ENCODE data around the gene ANGPTL4. TPM values are rescaled to one million over a fixed set of nuclear protein-coding genes. Genes with fewer than 3 reads are reported as not detected.

The ANGPTL4 gene
- total RNA-seq, 2 experiments from 2014 or later, result not detected

- Histone ChIP-seq H3K9me3 (ENCODE audit: control insufficient read depth in 1 of 2, insufficient read depth in 1 of 2, low read length in 2 of 2) (no peaks in the 10 kb centered on the region), H3K36me3 (ENCODE audit: insufficient read depth, low read length) (peaks cover 19% of the 10 kb centered on the region), H3K27ac (ENCODE audit: low read depth in 1 of 2, low read length in 2 of 2) (peak within 1 kb of the TSS; percentile 85 to 96), H3K27me3 (ENCODE audit: control insufficient read depth in 1 of 2, insufficient read depth in 2 of 2, low read length in 2 of 2) (no peaks in the 10 kb centered on the region), H3K4me3 (ENCODE audit: low read length) (peak within 1 kb of the TSS; percentile 100), H3K4me1 (ENCODE audit: insufficient read depth, low read length) (peaks cover 33% of the 10 kb centered on the region)
- intact Hi-C loops (cut with DNase I, micrococcal nuclease), result loop anchor here (1.0 to 10.0 kb wide), 4 partner anchors 13 to 397 kb away; partner anchors contain the start of genes RAB11B (in 2 of the 2), CD320 (in 1 of the 2), CTXN1 (in 1 of the 2) and ELAVL1 (in 1 of the 2)
- ChIA-PET CTCF (interaction anchor here (0.6 to 1.4 kb wide), 3 partner anchors 378 to 393 kb away, joined by 3 to 6 read pairs (median 3); partner anchors contain the start of gene TIMM44), POLR2A (interaction anchor here (0.7 to 1.9 kb wide), 13 partner anchors 9 to 691 kb away, joined by 3 to 8 read pairs (median 4); partner anchors contain the start of genes HNRNPM, KANK3, PET100 and RAB11B)
- Mint-ChIP-seq H3K9me3 (no peaks in the 10 kb centered on the region), H3K4me3 (peak within 1 kb of the TSS; percentile 96), H3K36me3 (ENCODE audit: low read depth) (peaks cover 47% of the 10 kb centered on the region), H3K27me3 (no peaks in the 10 kb centered on the region), H3K27ac (peak within 1 kb of the TSS; percentile 97), H3K4me1 (ENCODE audit: low read depth) (peaks cover 41% of the 10 kb centered on the region)
- ATAC-seq (ENCODE audit: poor library complexity) (peak; percentile 94), DNase-seq (peak; percentile 95 to 99 (median 98))
- TF ChIP-seq CTCF (IDR thresholded peaks at IDR 0.05), result peak; percentile 16
These were observed 42.6 kb upstream of the ANGPTL4 start, which contains the start of the genes NDUFA7 and RPS28 for GRCh38 chr19:8321067-8321985. NDUFA7 (minus strand) TSS chr19:8321375; CDS start chr19:8321358, 17 bp downstream. RPS28 (plus strand) TSS chr19:8321496; CDS start chr19:8321531, 35 bp downstream.

GRCh38 chr19:8321986-8322637 is 41.8 kb upstream of the ANGPTL4 start:
- Histone ChIP-seq H3K27ac (ENCODE audit: low read depth in 1 of 2, low read length in 2 of 2) (peak overlapping the region; percentile 85 to 96), H3K36me3 (ENCODE audit: insufficient read depth, low read length) (peaks cover 19% of the 10 kb centered on the region), H3K4me3 (ENCODE audit: low read length) (peak overlapping the region; percentile 100), H3K4me1 (ENCODE audit: insufficient read depth, low read length) (peaks cover 33% of the 10 kb centered on the region), H3K9me3 (ENCODE audit: control insufficient read depth in 1 of 2, insufficient read depth in 1 of 2, low read length in 2 of 2) (no peaks in the 10 kb centered on the region), H3K27me3 (ENCODE audit: control insufficient read depth in 1 of 2, insufficient read depth in 2 of 2, low read length in 2 of 2) (no peaks in the 10 kb centered on the region)
- H3K27ac Mint-ChIP-seq, result peak overlapping the region; percentile 97
- DNase-seq (peak in 1 of 14 experiments; percentile 27), ATAC-seq (ENCODE audit: poor library complexity) (no peak)
- CTCF ChIA-PET, result interaction anchor here (0.6 to 1.2 kb wide), 3 partner anchors 91 to 394 kb away, joined by 3 to 6 read pairs (median 3); partner anchors contain the start of genes MARCHF2 and TIMM44
- H3K4me1 Mint-ChIP-seq (ENCODE audit: low read depth), result peaks cover 41% of the 10 kb centered on the region
- H3K9me3 Mint-ChIP-seq, result no peaks in the 10 kb centered on the region
- no peaks in the 10 kb centered on the region for H3K27me3 Mint-ChIP-seq
- TF ChIP-seq CTCF (IDR thresholded peaks at IDR 0.05), result no peak
- intact Hi-C loops (cut with DNase I, micrococcal nuclease), result loop anchor here (1.0 to 10.0 kb wide), 4 partner anchors 14 to 397 kb away; partner anchors contain the start of genes RAB11B (in 2 of the 2), CD320 (in 1 of the 2), CTXN1 (in 1 of the 2) and ELAVL1 (in 1 of the 2)
- peaks cover 43% of the 10 kb centered on the region for H3K36me3 Mint-ChIP-seq (ENCODE audit: low read depth)
- POLR2A ChIA-PET, result interaction anchor here (1.0 to 1.9 kb wide), 10 partner anchors 10 to 692 kb away, joined by 3 to 8 read pairs (median 5); partner anchors contain the start of genes HNRNPM, KANK3, PET100 and RAB11B
- peak overlapping the region; percentile 96 for H3K4me3 Mint-ChIP-seq

GRCh38 chr19:8322638-8322997 is 41.3 kb upstream of the ANGPTL4 start:
- Mint-ChIP-seq H3K4me1 (ENCODE audit: low read depth) (peaks cover 41% of the 10 kb centered on the region), H3K27ac (peak overlapping the region; percentile 97), H3K27me3 (no peaks in the 10 kb centered on the region), H3K36me3 (ENCODE audit: low read depth) (peaks cover 39% of the 10 kb centered on the region), H3K4me3 (peak overlapping the region; percentile 96), H3K9me3 (no peaks in the 10 kb centered on the region)
- Histone ChIP-seq H3K9me3 (ENCODE audit: control insufficient read depth in 1 of 2, insufficient read depth in 1 of 2, low read length in 2 of 2) (no peaks in the 10 kb centered on the region), H3K27ac (ENCODE audit: low read depth in 1 of 2, low read length in 2 of 2) (peak overlapping the region; percentile 35 to 96), H3K27me3 (ENCODE audit: control insufficient read depth in 1 of 2, insufficient read depth in 2 of 2, low read length in 2 of 2) (no peaks in the 10 kb centered on the region), H3K4me3 (ENCODE audit: low read length) (peak overlapping the region; percentile 100), H3K36me3 (ENCODE audit: insufficient read depth, low read length) (peaks cover 19% of the 10 kb centered on the region), H3K4me1 (ENCODE audit: insufficient read depth, low read length) (peaks cover 33% of the 10 kb centered on the region)
- intact Hi-C loops (cut with DNase I, micrococcal nuclease), result loop anchor here in 1 of 2 experiments (10.0 kb wide), 2 partner anchors 318 to 398 kb away; partner anchors contain the start of genes CTXN1, ELAVL1 and SNAPC2
- CTCF ChIA-PET, result interaction anchor here (1.2 kb wide), 1 partner anchor 90 kb away, joined by 3 read pairs; the partner anchor contains the start of gene MARCHF2
- DNase-seq, result no peak
- no peak for TF ChIP-seq CTCF (IDR thresholded peaks at IDR 0.05)
- POLR2A ChIA-PET, result no interaction called here
- no peak for ATAC-seq (ENCODE audit: poor library complexity)
